ENCODE data around the gene TSHR. TPM values are rescaled to one million over a fixed set of nuclear protein-coding genes. Genes with fewer than 3 reads are reported as not detected.

TSHR gene
- total and polyA plus RNA-seq, 2 of the 4 experiments (the other 2 are of a cell fraction), result not detected

GRCh38 chr14:81085596-81085995 is 130.2 kb downstream of the TSHR start:
- Histone ChIP-seq H2AK9ac (replicated peaks; ENCODE audit: low read depth, low read length, poor library complexity) (no peak overlapping the region), H4K91ac (ENCODE audit: insufficient read depth, low read depth, low read length) (no peak overlapping the region), H3K23ac (ENCODE audit: low read depth, low read length) (no peak overlapping the region), H3K4me1 (ENCODE audit: control insufficient read depth, insufficient read depth, low read length) (no peaks in the 10 kb centered on the region), H3K9me1 (ENCODE audit: insufficient read depth, low read length) (no peaks in the 10 kb centered on the region), H2BK20ac (ENCODE audit: low read depth, low read length) (no peak overlapping the region), H3K56ac (ENCODE audit: extremely low read depth, insufficient read depth, low read length) (no peak overlapping the region), H3K4me3 (ENCODE audit: insufficient read depth, low read depth, low read length) (no peak overlapping the region), H3K9me3 (ENCODE audit: control insufficient read depth, insufficient read depth, low read length) (no peaks in the 10 kb centered on the region), H3K14ac (replicated peaks; ENCODE audit: low read depth, low read length) (no peak overlapping the region), H3K27ac (ENCODE audit: insufficient read depth, low read length) (no peak overlapping the region), H3K4ac (ENCODE audit: low read depth, low read length) (no peak overlapping the region), H3K4me2 (ENCODE audit: low read depth, low read length) (no peak overlapping the region), H4K8ac (ENCODE audit: low read depth in 2 of 2, low read length in 2 of 2) (no peak overlapping the region), H3K9ac (ENCODE audit: low read depth, low read length) (no peak overlapping the region), H4K5ac (ENCODE audit: low read depth, low read length) (no peak overlapping the region), H2BK120ac (ENCODE audit: low read depth, low read length) (no peak overlapping the region), H4K20me1 (ENCODE audit: insufficient read depth, low read length) (no peaks in the 10 kb centered on the region), H2AFZ (replicated peaks; ENCODE audit: low read length, poor library complexity) (no peak overlapping the region), H2BK15ac (ENCODE audit: low read depth, low read length) (no peak overlapping the region), H3K36me3 (ENCODE audit: control insufficient read depth, insufficient read depth, low read length) (no peaks in the 10 kb centered on the region), H2BK5ac (ENCODE audit: low read depth, low read length, poor library complexity, severe bottlenecking) (no peak overlapping the region), H3K79me1 (ENCODE audit: low read depth in 1 of 2, low read length in 2 of 2) (no peaks in the 10 kb centered on the region), H2AK5ac (ENCODE audit: low read depth, low read length) (no peak overlapping the region), H3K18ac (ENCODE audit: low read depth, low read length) (no peak overlapping the region), H3K27me3 (ENCODE audit: control insufficient read depth, insufficient read depth, low read length) (no peaks in the 10 kb centered on the region)
- TF ChIP-seq MAFK (IDR thresholded peaks at IDR 0.05; ENCODE audit: low read depth, low read length) (no peak), MAZ (IDR thresholded peaks at IDR 0.05; ENCODE audit: borderline replicate concordance, low read depth, low read length) (no peak), RCOR1 (IDR thresholded peaks at IDR 0.05; ENCODE audit: insufficient replicate concordance, low read length) (no peak), RFX5 (IDR thresholded peaks at IDR 0.05; ENCODE audit: low read depth, low read length) (no peak), CHD1 (IDR thresholded peaks at IDR 0.05; ENCODE audit: low read depth, low read length) (no peak), NFE2L2 (IDR thresholded peaks at IDR 0.05; ENCODE audit: low read depth, low read length) (no peak), POLR2A (IDR thresholded peaks at IDR 0.05; ENCODE audit: low read depth, low read length) (no peak), BHLHE40 (IDR thresholded peaks at IDR 0.05; ENCODE audit: low read depth, low read length) (no peak), SMC3 (IDR thresholded peaks at IDR 0.05; ENCODE audit: low read depth, low read length) (no peak), CEBPB (IDR thresholded peaks at IDR 0.05; ENCODE audit: low read depth, low read length) (no peak)
- TF ChIP-seq, protein P1, sequence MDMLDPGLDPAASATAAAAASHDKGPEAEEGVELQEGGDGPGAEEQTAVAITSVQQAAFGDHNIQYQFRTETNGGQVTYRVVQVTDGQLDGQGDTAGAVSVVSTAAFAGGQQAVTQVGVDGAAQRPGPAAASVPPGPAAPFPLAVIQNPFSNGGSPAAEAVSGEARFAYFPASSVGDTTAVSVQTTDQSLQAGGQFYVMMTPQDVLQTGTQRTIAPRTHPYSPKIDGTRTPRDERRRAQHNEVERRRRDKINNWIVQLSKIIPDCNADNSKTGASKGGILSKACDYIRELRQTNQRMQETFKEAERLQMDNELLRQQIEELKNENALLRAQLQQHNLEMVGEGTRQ (IDR thresholded peaks at IDR 0.05; ENCODE audit: low read depth, low read length), result no peak
- WGBS, 2 experiments (ENCODE audit: extremely low coverage in 2 of 2, insufficient read length in 1 of 2), result 40% methylated on average over 1 of the region's 3 CpGs; no CpG with 5 or more reads in 1 of the 2 experiments
- no peak for ATAC-seq (ENCODE audit: low read depth)
- dilution Hi-C loops (cut with HindIII; ENCODE audit: low sequenced_read_pairs, unreplicated experiment), result no loop called here
- ChIA-PET CTCF (no interaction called here), POLR2A (ENCODE audit: unreplicated experiment) (no interaction called here)
- no TSS peak for BruUV-seq (replicated peaks)
- no peak for DNase-seq
- in situ Hi-C loops (cut with MboI; ENCODE audit: low sequenced_read_pairs), result no loop called here
- intact Hi-C loops (cut with micrococcal nuclease), result no loop called here
